ENCODE results near the gene SCAI. TPM values are rescaled to one million over a fixed set of nuclear protein-coding genes. Genes with fewer than 3 reads are reported as not detected.

The SCAI gene
- total and polyA plus RNA-seq, 9 of the 15 experiments (the other 6 are each of a cell fraction or from before 2014, with no cell fraction given) = 0.70 to 12.4 (median 4.2) TPM

DNA sequence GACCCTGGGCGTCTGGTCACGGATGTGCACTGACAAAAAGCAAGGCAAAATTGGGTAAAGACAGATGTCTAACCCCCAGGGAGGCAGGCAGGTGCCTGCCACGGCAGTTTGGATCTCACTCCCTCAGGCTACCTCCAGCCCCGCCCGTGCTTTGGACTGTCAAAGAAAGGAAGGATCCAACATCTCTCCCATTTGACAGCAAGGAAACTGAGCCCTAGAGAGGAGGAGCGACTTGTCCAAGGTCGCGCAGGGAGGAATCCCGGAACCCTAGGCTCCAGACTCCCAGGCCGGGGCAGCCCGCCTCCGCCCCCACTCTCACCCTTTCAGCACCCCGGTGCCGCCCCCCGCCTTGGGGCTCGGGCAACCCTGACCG, 202.8 kb downstream of the SCAI start (continued):
- TF ChIP-seq, protein P1, sequence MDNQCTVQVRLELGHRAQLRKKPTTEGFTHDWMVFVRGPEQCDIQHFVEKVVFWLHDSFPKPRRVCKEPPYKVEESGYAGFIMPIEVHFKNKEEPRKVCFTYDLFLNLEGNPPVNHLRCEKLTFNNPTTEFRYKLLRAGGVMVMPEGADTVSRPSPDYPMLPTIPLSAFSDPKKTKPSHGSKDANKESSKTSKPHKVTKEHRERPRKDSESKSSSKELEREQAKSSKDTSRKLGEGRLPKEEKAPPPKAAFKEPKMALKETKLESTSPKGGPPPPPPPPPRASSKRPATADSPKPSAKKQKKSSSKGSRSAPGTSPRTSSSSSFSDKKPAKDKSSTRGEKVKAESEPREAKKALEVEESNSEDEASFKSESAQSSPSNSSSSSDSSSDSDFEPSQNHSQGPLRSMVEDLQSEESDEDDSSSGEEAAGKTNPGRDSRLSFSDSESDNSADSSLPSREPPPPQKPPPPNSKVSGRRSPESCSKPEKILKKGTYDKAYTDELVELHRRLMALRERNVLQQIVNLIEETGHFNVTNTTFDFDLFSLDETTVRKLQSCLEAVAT (IDR thresholded peaks at IDR 0.05) = no peak
- TF ChIP-seq ZNF121 (CRISPR knock-in tag; conservative IDR thresholded peaks at IDR 0.05) (no peak), STAT5B (CRISPR knock-in tag; IDR thresholded peaks at IDR 0.05) (no peak)
- TF ChIP-seq, protein P2, sequence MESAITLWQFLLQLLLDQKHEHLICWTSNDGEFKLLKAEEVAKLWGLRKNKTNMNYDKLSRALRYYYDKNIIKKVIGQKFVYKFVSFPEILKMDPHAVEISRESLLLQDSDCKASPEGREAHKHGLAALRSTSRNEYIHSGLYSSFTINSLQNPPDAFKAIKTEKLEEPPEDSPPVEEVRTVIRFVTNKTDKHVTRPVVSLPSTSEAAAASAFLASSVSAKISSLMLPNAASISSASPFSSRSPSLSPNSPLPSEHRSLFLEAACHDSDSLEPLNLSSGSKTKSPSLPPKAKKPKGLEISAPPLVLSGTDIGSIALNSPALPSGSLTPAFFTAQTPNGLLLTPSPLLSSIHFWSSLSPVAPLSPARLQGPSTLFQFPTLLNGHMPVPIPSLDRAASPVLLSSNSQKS (CRISPR knock-in tag; IDR thresholded peaks at IDR 0.05) = no peak
- TF ChIP-seq, protein P3, sequence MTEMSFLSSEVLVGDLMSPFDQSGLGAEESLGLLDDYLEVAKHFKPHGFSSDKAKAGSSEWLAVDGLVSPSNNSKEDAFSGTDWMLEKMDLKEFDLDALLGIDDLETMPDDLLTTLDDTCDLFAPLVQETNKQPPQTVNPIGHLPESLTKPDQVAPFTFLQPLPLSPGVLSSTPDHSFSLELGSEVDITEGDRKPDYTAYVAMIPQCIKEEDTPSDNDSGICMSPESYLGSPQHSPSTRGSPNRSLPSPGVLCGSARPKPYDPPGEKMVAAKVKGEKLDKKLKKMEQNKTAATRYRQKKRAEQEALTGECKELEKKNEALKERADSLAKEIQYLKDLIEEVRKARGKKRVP (CRISPR knock-in tag; IDR thresholded peaks at IDR 0.05) = no peak

DNA sequence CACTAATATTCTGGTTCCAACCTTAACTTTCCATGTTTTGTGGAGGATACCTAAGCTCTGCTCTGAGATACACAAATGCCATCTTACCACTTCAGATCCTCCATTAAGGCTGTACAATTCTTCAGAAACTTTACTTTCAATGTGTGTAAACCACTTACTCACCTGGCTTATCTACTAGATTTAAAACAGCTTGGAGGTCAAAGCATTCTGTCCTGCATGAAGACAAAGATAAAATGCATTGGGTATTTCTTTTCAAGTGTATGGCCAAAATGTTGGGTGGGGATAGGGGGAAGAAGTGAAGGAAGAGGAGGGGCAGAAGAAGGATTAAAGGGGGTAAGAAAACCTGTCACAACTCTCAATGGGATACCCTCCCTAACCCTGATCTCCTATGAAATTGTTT, 203.4 kb downstream of the SCAI start:
- peaks cover 27% of the 10 kb centered on the region for H3K79me2 ChIP-seq (ENCODE audit: control insufficient read depth, insufficient read depth, low read length)
- H3K4me1 ChIP-seq (replicated peaks in 1 of 2; ENCODE audit: control insufficient read depth in 2 of 2, insufficient read depth in 2 of 2, low read length in 2 of 2) = peaks cover 6 to 8% of the 10 kb centered on the region in 2 experiments; a peak in 3 of 5 replicates
- H3K9me1 ChIP-seq (ENCODE audit: control insufficient read depth, insufficient read depth, low read length) = no peaks in the 10 kb centered on the region
- FAIRE-seq (no peak), DNase-seq (ENCODE audit: extremely low read depth in 1 of 4, low spot score in 3 of 4) (peak in 2 of 4 experiments; percentile 17 to 22), ATAC-seq (no peak)
- intact Hi-C loops (cut with micrococcal nuclease) (loop anchor here (2.0 kb wide), 1 partner anchor 69 kb away; no protein-coding TSS in a partner anchor), in situ Hi-C loops (cut with MboI) (loop anchor here (10.0 kb wide), 1 partner anchor 205 kb away; the partner anchor contains the start of gene SCAI)
- ChIA-PET POLR2A (interaction anchor here (1.0 to 1.1 kb wide), 2 partner anchors 8 to 10 kb away, joined by 3 read pairs; no protein-coding TSS in a partner anchor), CTCF (ENCODE audit: low intra/inter-chr PET ratio) (no interaction called here)
- H3K36me3 ChIP-seq (ENCODE audit: control insufficient read depth, insufficient read depth, low read length) = peaks cover 27% of the 10 kb centered on the region
- H3K27ac ChIP-seq (ENCODE audit: extremely low read depth, low read depth, low read length) = peak overlapping the region; percentile 95
- no peak overlapping the region for H2AFZ ChIP-seq (ENCODE audit: low read depth, low read length)
- no peaks in the 10 kb centered on the region for H3K27me3 ChIP-seq (ENCODE audit: control insufficient read depth in 2 of 2, insufficient read depth in 2 of 2, low read length in 2 of 2)
- H3K9me3 ChIP-seq (replicated peaks; ENCODE audit: control insufficient read depth, insufficient read depth, low read depth, low read length) = no peaks in the 10 kb centered on the region
- TSS peak; percentile 64 for BruUV-seq (replicated peaks)
- H4K20me1 ChIP-seq (replicated peaks; ENCODE audit: control insufficient read depth, insufficient read depth, low read length) = no peaks in the 10 kb centered on the region
- H3K4me2 ChIP-seq (ENCODE audit: insufficient read depth, low read length) = peak overlapping the region; percentile 99
- H3K9ac ChIP-seq (ENCODE audit: insufficient read depth in 1 of 2, low read depth in 2 of 2, low read length in 2 of 2) = peak overlapping the region; percentile 95 to 96
- peak overlapping the region; percentile 75 for H3K4me3 ChIP-seq
- TF ChIP-seq ETV6 (IDR thresholded peaks at IDR 0.05; ENCODE audit: borderline replicate concordance in 1 of 2, low read depth in 2 of 2, low read length in 1 of 2) (no peak), ETV6 (CRISPR knock-in tag; IDR thresholded peaks at IDR 0.05; ENCODE audit: borderline replicate concordance) (no peak), MTA2 (IDR thresholded peaks at IDR 0.05; ENCODE audit: low read depth) (0 out of 2 replicates have a peak, but pooled peaks have one; percentile 10), U2AF1 (optimal IDR thresholded peaks at IDR 0.05; ENCODE audit: low read depth, low read length) (no peak), SMARCA4 (IDR thresholded peaks at IDR 0.05) (0 out of 2 replicates have a peak, but pooled peaks have one; percentile 11), MCM5 (IDR thresholded peaks at IDR 0.05; ENCODE audit: low read depth) (no peak), ARID1B (IDR thresholded peaks at IDR 0.05) (peak; percentile 49; the same call in 1 of the 2 replicates), RBM17 (IDR thresholded peaks at IDR 0.05; ENCODE audit: borderline replicate concordance, low read depth, low read length) (no peak), TEAD4 (IDR thresholded peaks at IDR 0.05; ENCODE audit: low read length) (peak; percentile 52), TEAD4 (CRISPR knock-in tag; IDR thresholded peaks at IDR 0.05; ENCODE audit: borderline replicate concordance) (no peak)
- TF ChIP-seq, protein P4, sequence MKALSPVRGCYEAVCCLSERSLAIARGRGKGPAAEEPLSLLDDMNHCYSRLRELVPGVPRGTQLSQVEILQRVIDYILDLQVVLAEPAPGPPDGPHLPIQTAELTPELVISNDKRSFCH (CRISPR knock-in tag; IDR thresholded peaks at IDR 0.05) = no peak
- TF ChIP-seq, protein P4 (tag; IDR thresholded peaks at IDR 0.05) = no peak
- TF ChIP-seq, protein P5, sequence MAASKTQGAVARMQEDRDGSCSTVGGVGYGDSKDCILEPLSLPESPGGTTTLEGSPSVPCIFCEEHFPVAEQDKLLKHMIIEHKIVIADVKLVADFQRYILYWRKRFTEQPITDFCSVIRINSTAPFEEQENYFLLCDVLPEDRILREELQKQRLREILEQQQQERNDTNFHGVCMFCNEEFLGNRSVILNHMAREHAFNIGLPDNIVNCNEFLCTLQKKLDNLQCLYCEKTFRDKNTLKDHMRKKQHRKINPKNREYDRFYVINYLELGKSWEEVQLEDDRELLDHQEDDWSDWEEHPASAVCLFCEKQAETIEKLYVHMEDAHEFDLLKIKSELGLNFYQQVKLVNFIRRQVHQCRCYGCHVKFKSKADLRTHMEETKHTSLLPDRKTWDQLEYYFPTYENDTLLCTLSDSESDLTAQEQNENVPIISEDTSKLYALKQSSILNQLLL (CRISPR knock-in tag; IDR thresholded peaks at IDR 0.05; ENCODE audit: borderline replicate concordance) = no peak

Measured in K562 (cell line).